GM12878 (cell line): ENCODE measurements around the gene DDX27.

Experiments used
- ATF3 ChIP-seq: IDR thresholded peaks from 2 replicates; pipeline ENCODE4 v1.6.1; 2011; ENCODE audit warnings: low read depth, mild to moderate bottlenecking, low read length, moderate library complexity, borderline replicate concordance; ENCODE audit errors: extremely low read depth
- CEBPB ChIP-seq, 2 experiments: fragments of 150-350 bp in 1 of 2; IDR thresholded peaks; 2 replicates each; pipeline ENCODE4 v1.6.1; 2012 to 2014; ENCODE audit warnings: low read depth in 2 of 2, low read length in 2 of 2, borderline replicate concordance in 1 of 2, inconsistent platforms in 1 of 2
- EZH2 ChIP-seq: IDR thresholded peaks from 2 replicates; pipeline ENCODE4 v1.6.1; 2012; ENCODE audit warnings: low read depth, mild to moderate bottlenecking, control low read depth, inconsistent platforms, low read length, borderline replicate concordance; ENCODE audit not compliant: control insufficient read depth
- LARP7 ChIP-seq: fragments of 450-650 bp; IDR thresholded peaks from 2 replicates; pipeline ENCODE4 v1.6.1; 2017; ENCODE audit warnings: mild to moderate bottlenecking
- POLR2AphosphoS5 ChIP-seq: IDR thresholded peaks from 2 replicates; pipeline ENCODE4 v1.6.1; 2011; ENCODE audit warnings: mild to moderate bottlenecking, low read length, inconsistent platforms
- SMC3 ChIP-seq: IDR thresholded peaks from 2 replicates; pipeline ENCODE4 v1.6.1; 2011; ENCODE audit warnings: low read length, improper control_type of control experiment, borderline replicate concordance
- SUZ12 ChIP-seq: fragments of 200-600 bp; sonication (generic); IDR thresholded peaks from one replicate; pipeline ENCODE4 v1.6.1; 2018; ENCODE audit warnings: antibody characterized with exemption, mild to moderate bottlenecking; ENCODE audit not compliant: unreplicated experiment
- TCF12 ChIP-seq: IDR thresholded peaks from 2 replicates; pipeline ENCODE4 v1.6.1; 2011; ENCODE audit warnings: low read depth, mild to moderate bottlenecking, low read length
- YY1 ChIP-seq: IDR thresholded peaks from 2 replicates; pipeline ENCODE4 v1.6.1; 2011; ENCODE audit warnings: low read depth, mild to moderate bottlenecking, low read length
- TF ChIP-seq, protein P1 (sequence below), 3 experiments: IDR thresholded peaks in 2 of 3; conservative IDR thresholded peaks in 1 of 3; 2 replicates each; pipeline ENCODE4 v1.5.1; 2011; ENCODE audit warnings: low read depth in 3 of 3, low read length in 3 of 3, mild to moderate bottlenecking in 3 of 3, control low read depth in 2 of 3, moderate library complexity in 2 of 3, inconsistent platforms in 1 of 3, mixed read lengths in 1 of 3; ENCODE audit not compliant: control insufficient read depth in 2 of 3, insufficient read depth in 1 of 3; ENCODE audit errors: extremely low read depth in 1 of 3
- TF ChIP-seq, protein P2 (sequence below): fragments of 450-650 bp; conservative IDR thresholded peaks from 2 replicates; pipeline ENCODE4 v1.6.1; 2017; ENCODE audit warnings: mild to moderate bottlenecking, moderate library complexity

- TF ChIP-seq, protein P1, sequence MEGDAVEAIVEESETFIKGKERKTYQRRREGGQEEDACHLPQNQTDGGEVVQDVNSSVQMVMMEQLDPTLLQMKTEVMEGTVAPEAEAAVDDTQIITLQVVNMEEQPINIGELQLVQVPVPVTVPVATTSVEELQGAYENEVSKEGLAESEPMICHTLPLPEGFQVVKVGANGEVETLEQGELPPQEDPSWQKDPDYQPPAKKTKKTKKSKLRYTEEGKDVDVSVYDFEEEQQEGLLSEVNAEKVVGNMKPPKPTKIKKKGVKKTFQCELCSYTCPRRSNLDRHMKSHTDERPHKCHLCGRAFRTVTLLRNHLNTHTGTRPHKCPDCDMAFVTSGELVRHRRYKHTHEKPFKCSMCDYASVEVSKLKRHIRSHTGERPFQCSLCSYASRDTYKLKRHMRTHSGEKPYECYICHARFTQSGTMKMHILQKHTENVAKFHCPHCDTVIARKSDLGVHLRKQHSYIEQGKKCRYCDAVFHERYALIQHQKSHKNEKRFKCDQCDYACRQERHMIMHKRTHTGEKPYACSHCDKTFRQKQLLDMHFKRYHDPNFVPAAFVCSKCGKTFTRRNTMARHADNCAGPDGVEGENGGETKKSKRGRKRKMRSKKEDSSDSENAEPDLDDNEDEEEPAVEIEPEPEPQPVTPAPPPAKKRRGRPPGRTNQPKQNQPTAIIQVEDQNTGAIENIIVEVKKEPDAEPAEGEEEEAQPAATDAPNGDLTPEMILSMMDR (IDR thresholded peaks at IDR 0.05 in 2 of 3, conservative IDR thresholded peaks at IDR 0.05 in 1 of 3; ENCODE audit: control insufficient read depth in 2 of 3, extremely low read depth in 1 of 3, insufficient read depth in 1 of 3, low read depth in 3 of 3, low read length in 3 of 3), result no peak
- TF ChIP-seq CEBPB (IDR thresholded peaks at IDR 0.05; ENCODE audit: borderline replicate concordance in 1 of 2, low read depth in 2 of 2, low read length in 2 of 2), result no peak
- no peak for TF ChIP-seq SUZ12
- no peak for TF ChIP-seq YY1
- TF ChIP-seq, protein P2, sequence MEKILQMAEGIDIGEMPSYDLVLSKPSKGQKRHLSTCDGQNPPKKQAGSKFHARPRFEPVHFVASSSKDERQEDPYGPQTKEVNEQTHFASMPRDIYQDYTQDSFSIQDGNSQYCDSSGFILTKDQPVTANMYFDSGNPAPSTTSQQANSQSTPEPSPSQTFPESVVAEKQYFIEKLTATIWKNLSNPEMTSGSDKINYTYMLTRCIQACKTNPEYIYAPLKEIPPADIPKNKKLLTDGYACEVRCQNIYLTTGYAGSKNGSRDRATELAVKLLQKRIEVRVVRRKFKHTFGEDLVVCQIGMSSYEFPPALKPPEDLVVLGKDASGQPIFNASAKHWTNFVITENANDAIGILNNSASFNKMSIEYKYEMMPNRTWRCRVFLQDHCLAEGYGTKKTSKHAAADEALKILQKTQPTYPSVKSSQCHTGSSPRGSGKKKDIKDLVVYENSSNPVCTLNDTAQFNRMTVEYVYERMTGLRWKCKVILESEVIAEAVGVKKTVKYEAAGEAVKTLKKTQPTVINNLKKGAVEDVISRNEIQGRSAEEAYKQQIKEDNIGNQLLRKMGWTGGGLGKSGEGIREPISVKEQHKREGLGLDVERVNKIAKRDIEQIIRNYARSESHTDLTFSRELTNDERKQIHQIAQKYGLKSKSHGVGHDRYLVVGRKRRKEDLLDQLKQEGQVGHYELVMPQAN, result no peak
- TF ChIP-seq ATF3, result no peak
- TF ChIP-seq LARP7, result no peak
- TF ChIP-seq EZH2, result no peak
- TF ChIP-seq TCF12, result no peak
- no peak for TF ChIP-seq SMC3
- TF ChIP-seq POLR2AphosphoS5, result no peak; the same call in 1 of the 2 replicates
Measured at GRCh38 chr20:49256261-49256660, 37.0 kb downstream of the DDX27 start.
